ENCODE measurements around the gene HTRA2.
A peak's percentile ranks its signal among the peaks of the same experiment; 100 is the strongest.

The HTRA2 gene

GRCh38 chr2:74502147-74502719 lies 27.5 kb upstream of the HTRA2 start:
- no peak for TF ChIP-seq CTCF (conservative IDR thresholded peaks at IDR 0.05; ENCODE audit: low read depth, low read length)
- DNase-seq (ENCODE audit: low read depth): no peak
- peak overlapping the region; percentile 62 for H3K4me3 ChIP-seq (ENCODE audit: low read length)

- peak; percentile 46 for DNase-seq (ENCODE audit: low read depth)
- peak overlapping the region; percentile 62 for H3K4me3 ChIP-seq (ENCODE audit: low read length)
- TF ChIP-seq CTCF (conservative IDR thresholded peaks at IDR 0.05; ENCODE audit: low read depth, low read length): peak; percentile 43
These were observed 26.8 kb upstream of the HTRA2 start for GRCh38 chr2:74502720-74503505.

- no peak for DNase-seq (ENCODE audit: low read depth)
- peak overlapping the region; percentile 62 for H3K4me3 ChIP-seq (ENCODE audit: low read length)
- no peak for TF ChIP-seq CTCF (conservative IDR thresholded peaks at IDR 0.05; ENCODE audit: low read depth, low read length)
These were observed 25.9 kb upstream of the HTRA2 start for GRCh38 chr2:74503506-74504475.

GRCh38 chr2:74504591-74504990 lies 25.1 kb upstream of the HTRA2 start:
- H3K4me3 ChIP-seq (ENCODE audit: low read length): no peak overlapping the region
- DNase-seq (ENCODE audit: low read depth): no peak
- TF ChIP-seq CTCF (conservative IDR thresholded peaks at IDR 0.05; ENCODE audit: low read depth, low read length): no peak

- TF ChIP-seq CTCF (conservative IDR thresholded peaks at IDR 0.05; ENCODE audit: low read depth, low read length): no peak
- peak overlapping the region; percentile 14 for H3K4me3 ChIP-seq (ENCODE audit: low read length)
- no peak for DNase-seq (ENCODE audit: low read depth)
These were observed 24.1 kb upstream of the HTRA2 start for GRCh38 chr2:74505448-74506246.

GRCh38 chr2:74507145-74507925 lies 22.4 kb upstream of the HTRA2 start, which contains the start of gene PCGF1:
Gene PCGF1 (minus strand): TSS chr2:74507695. CDS start chr2:74507668, 27 bp downstream.
- DNase-seq (ENCODE audit: low read depth): peak; percentile 85
- peak; percentile 46 for TF ChIP-seq CTCF (conservative IDR thresholded peaks at IDR 0.05; ENCODE audit: low read depth, low read length)
- peak within 1 kb of the TSS; percentile 98 for H3K4me3 ChIP-seq (ENCODE audit: low read length)

All from retinal pigment epithelial cell (primary cell).